Right cardiac atrium (tissue), 5 donors: ENCODE measurements around the gene METTL22. TPM values are rescaled to one million over a fixed set of nuclear protein-coding genes. Genes with fewer than 3 reads are reported as not detected.

ENCODE experiments used
- polyA plus RNA-seq: library from polyadenylated mRNA; stranded (reverse); fragments of 200-250 nt; gene quantifications from one replicate; pipeline ENCODE4 v1.2.3, GENCODE V29; 2013
- total RNA-seq, 4 donors: library from RNA; stranded (reverse); fragmentation: NEBNext Ultra II Directional; extraction: Animal tissue kit (Norgen Biotek cat#: 25700); gene quantifications; one replicate each; pipeline ENCODE4 v1.2.1, GENCODE V29; 2021
- donor health status: healthy with polysubstance abuse.
- donor health status: DM: no; HTN: yes; CAD: no.
- donor health status: DM: no; HTN: no; CAD: no.
- donor health status: DM: no; HTN: yes; CAD: no; lungs with severe emphysema.
- donor health status: DM: yes; HTN: yes; CAD: no.

Gene METTL22
- total and polyA plus RNA-seq, 5 donors = 26.9 to 37.3 (median 30.0) TPM

Other genes with a start within 250 kb of the METTL22 start
- not detected for gene TMEM114, start 31.2 kb upstream of the METTL22 start, total RNA-seq
- not detected for gene TMEM114, start 31.2 kb upstream of the METTL22 start, polyA plus RNA-seq
- 10 to 100 TPM; 12.3 to 42.4 (median 20.2) TPM for gene ABAT, start 52.9 kb downstream of the METTL22 start, total RNA-seq
- 10.9 TPM for gene ABAT, start 52.9 kb downstream of the METTL22 start, polyA plus RNA-seq
- 10 to 100 TPM; 12.2 to 12.8 (median 12.3) TPM for gene TMEM186, start 175.9 kb downstream of the METTL22 start, total RNA-seq
- 11.5 TPM for gene TMEM186, start 175.9 kb downstream of the METTL22 start, polyA plus RNA-seq
- gene PMM2, start 176.1 kb downstream of the METTL22 start, total RNA-seq = 10 to 100 TPM; 10.5 to 29.4 (median 13.0) TPM
- gene PMM2, start 176.1 kb downstream of the METTL22 start, polyA plus RNA-seq = 10.7 TPM
- gene CARHSP1, start 247.3 kb downstream of the METTL22 start, total RNA-seq = 10 to 100 TPM; 28.6 to 37.2 (median 35.0) TPM
- 75.0 TPM for gene CARHSP1, start 247.3 kb downstream of the METTL22 start, polyA plus RNA-seq